ENCODE measurements around the gene TICAM1. TPM values are rescaled to one million over a fixed set of nuclear protein-coding genes. Genes with fewer than 3 reads are reported as not detected.
"Not testable (repeated sequence)": the region's sequence is repeated elsewhere in the genome, so short reads cannot be mapped to it uniquely, and the experiment has no call there.

The TICAM1 gene
- total RNA-seq, 1 donor = 3.3 TPM

GRCh38 chr19:4867534-4868285 is 36.2 kb upstream of the TICAM1 start, which contains the start of gene PLIN3:
TSS of gene PLIN3 (minus strand) at chr19:4867667. CDS start at chr19:4861394, 6,273 bp downstream.
- H2AFZ ChIP-seq (ENCODE audit: low read length) = peak within 1 kb of the TSS; percentile 86
- TF ChIP-seq CTCF (IDR thresholded peaks at IDR 0.05; ENCODE audit: extremely low read depth, low read depth, low read length) = no peak
- H3K4me1 ChIP-seq (ENCODE audit: insufficient read depth, low read length) = peaks cover 17% of the 10 kb centered on the region
- H3K27ac ChIP-seq (ENCODE audit: low read depth, low read length) = peak within 1 kb of the TSS; percentile 87
- H4K20me1 ChIP-seq (ENCODE audit: insufficient read depth, low read length) = peaks cover 26% of the 10 kb centered on the region
- peak within 1 kb of the TSS; percentile 95 for H3K4me2 ChIP-seq (ENCODE audit: insufficient read depth, low read length)
- no peaks in the 10 kb centered on the region for H3K9me3 ChIP-seq (ENCODE audit: low read depth, low read length)
- DNase-seq (ENCODE audit: insufficient read length, low spot score, missing footprints) = peak; percentile 99
- peaks cover 45% of the 10 kb centered on the region for H3K79me2 ChIP-seq (ENCODE audit: insufficient read depth, low read length)
- H3K27me3 ChIP-seq (ENCODE audit: insufficient read depth, low read length) = no peaks in the 10 kb centered on the region
- peaks cover 16% of the 10 kb centered on the region for H3K36me3 ChIP-seq (ENCODE audit: insufficient read depth, low read length)
- peak within 1 kb of the TSS; percentile 99 for H3K4me3 ChIP-seq (ENCODE audit: insufficient read depth, low read length)

GRCh38 chr19:4866595-4867424 is 35.3 kb upstream of the TICAM1 start:
- Histone ChIP-seq H3K27me3 (ENCODE audit: insufficient read depth, low read length) (no peaks in the 10 kb centered on the region), H3K4me1 (ENCODE audit: insufficient read depth, low read length) (peaks cover 17% of the 10 kb centered on the region), H3K79me2 (ENCODE audit: insufficient read depth, low read length) (peaks cover 54% of the 10 kb centered on the region), H3K4me2 (ENCODE audit: insufficient read depth, low read length) (peak overlapping the region; percentile 95), H3K27ac (ENCODE audit: low read depth, low read length) (peak overlapping the region; percentile 69), H4K20me1 (ENCODE audit: insufficient read depth, low read length) (peaks cover 32% of the 10 kb centered on the region), H3K4me3 (ENCODE audit: insufficient read depth, low read length) (peak overlapping the region; percentile 99), H3K36me3 (ENCODE audit: insufficient read depth, low read length) (peaks cover 22% of the 10 kb centered on the region), H2AFZ (ENCODE audit: low read length) (peak overlapping the region; percentile 48), H3K9me3 (ENCODE audit: low read depth, low read length) (no peaks in the 10 kb centered on the region)
- TF ChIP-seq CTCF (IDR thresholded peaks at IDR 0.05; ENCODE audit: extremely low read depth, low read depth, low read length) = no peak
- peak; percentile 95 for DNase-seq (ENCODE audit: insufficient read length, low spot score, missing footprints)

- no peak overlapping the region for H2AFZ ChIP-seq (ENCODE audit: low read length)
- DNase-seq (ENCODE audit: insufficient read length, low spot score, missing footprints) = peak; percentile 52
- no peak for TF ChIP-seq CTCF (IDR thresholded peaks at IDR 0.05; ENCODE audit: extremely low read depth, low read depth, low read length)
Measured at GRCh38 chr19:4861147-4861546, 29.6 kb upstream of the TICAM1 start.

GRCh38 chr19:4859697-4860096 is 28.2 kb upstream of the TICAM1 start:
- Histone ChIP-seq H3K4me3 (ENCODE audit: insufficient read depth, low read length) (no peak overlapping the region), H3K9me3 (ENCODE audit: low read depth, low read length) (no peaks in the 10 kb centered on the region), H3K4me1 (ENCODE audit: insufficient read depth, low read length) (no peaks in the 10 kb centered on the region), H3K79me2 (ENCODE audit: insufficient read depth, low read length) (peaks cover 67% of the 10 kb centered on the region), H3K36me3 (ENCODE audit: insufficient read depth, low read length) (peaks cover 71% of the 10 kb centered on the region), H4K20me1 (ENCODE audit: insufficient read depth, low read length) (peaks cover 40% of the 10 kb centered on the region), H3K27ac (ENCODE audit: low read depth, low read length) (no peak overlapping the region), H3K4me2 (ENCODE audit: insufficient read depth, low read length) (no peak overlapping the region), H3K27me3 (ENCODE audit: insufficient read depth, low read length) (no peaks in the 10 kb centered on the region), H2AFZ (ENCODE audit: low read length) (no peak overlapping the region)
- TF ChIP-seq CTCF (IDR thresholded peaks at IDR 0.05; ENCODE audit: extremely low read depth, low read depth, low read length) = no peak
- DNase-seq (ENCODE audit: insufficient read length, low spot score, missing footprints) = no peak

More at GRCh38 chr19:4861147-4861546, 29.6 kb upstream of the TICAM1 start:
- Histone ChIP-seq H3K4me2 (ENCODE audit: insufficient read depth, low read length) (no peak overlapping the region), H3K79me2 (ENCODE audit: insufficient read depth, low read length) (peaks cover 72% of the 10 kb centered on the region), H3K4me1 (ENCODE audit: insufficient read depth, low read length) (peaks cover 1% of the 10 kb centered on the region), H3K9me3 (ENCODE audit: low read depth, low read length) (no peaks in the 10 kb centered on the region), H3K4me3 (ENCODE audit: insufficient read depth, low read length) (no peak overlapping the region), H3K27me3 (ENCODE audit: insufficient read depth, low read length) (no peaks in the 10 kb centered on the region), H3K27ac (ENCODE audit: low read depth, low read length) (no peak overlapping the region), H4K20me1 (ENCODE audit: insufficient read depth, low read length) (peaks cover 45% of the 10 kb centered on the region), H3K36me3 (ENCODE audit: insufficient read depth, low read length) (peaks cover 61% of the 10 kb centered on the region)

- H3K27ac ChIP-seq (ENCODE audit: low read depth, low read length); H3K27me3 ChIP-seq (ENCODE audit: insufficient read depth, low read length); H2AFZ ChIP-seq (ENCODE audit: low read length); H3K9me3 ChIP-seq (ENCODE audit: low read depth, low read length); H3K4me2 ChIP-seq (ENCODE audit: insufficient read depth, low read length); H3K4me1 ChIP-seq (ENCODE audit: insufficient read depth, low read length); H3K4me3 ChIP-seq (ENCODE audit: insufficient read depth, low read length); DNase-seq (ENCODE audit: insufficient read length, low spot score, missing footprints): not testable (repeated sequence)
- H4K20me1 ChIP-seq (ENCODE audit: insufficient read depth, low read length) = peaks cover 21% of the 10 kb centered on the region
- H3K36me3 ChIP-seq (ENCODE audit: insufficient read depth, low read length) = peaks cover 79% of the 10 kb centered on the region
- peaks cover 41% of the 10 kb centered on the region for H3K79me2 ChIP-seq (ENCODE audit: insufficient read depth, low read length)
Measured at GRCh38 chr19:4856468-4856867, 25.0 kb upstream of the TICAM1 start.

All from osteoblast (primary cell).